ENCODE data around the gene CNIH2.
"Not testable (repeated sequence)": the region's sequence is repeated elsewhere in the genome, so short reads cannot be mapped to it uniquely, and the experiment has no call there.

Gene CNIH2

DNA sequence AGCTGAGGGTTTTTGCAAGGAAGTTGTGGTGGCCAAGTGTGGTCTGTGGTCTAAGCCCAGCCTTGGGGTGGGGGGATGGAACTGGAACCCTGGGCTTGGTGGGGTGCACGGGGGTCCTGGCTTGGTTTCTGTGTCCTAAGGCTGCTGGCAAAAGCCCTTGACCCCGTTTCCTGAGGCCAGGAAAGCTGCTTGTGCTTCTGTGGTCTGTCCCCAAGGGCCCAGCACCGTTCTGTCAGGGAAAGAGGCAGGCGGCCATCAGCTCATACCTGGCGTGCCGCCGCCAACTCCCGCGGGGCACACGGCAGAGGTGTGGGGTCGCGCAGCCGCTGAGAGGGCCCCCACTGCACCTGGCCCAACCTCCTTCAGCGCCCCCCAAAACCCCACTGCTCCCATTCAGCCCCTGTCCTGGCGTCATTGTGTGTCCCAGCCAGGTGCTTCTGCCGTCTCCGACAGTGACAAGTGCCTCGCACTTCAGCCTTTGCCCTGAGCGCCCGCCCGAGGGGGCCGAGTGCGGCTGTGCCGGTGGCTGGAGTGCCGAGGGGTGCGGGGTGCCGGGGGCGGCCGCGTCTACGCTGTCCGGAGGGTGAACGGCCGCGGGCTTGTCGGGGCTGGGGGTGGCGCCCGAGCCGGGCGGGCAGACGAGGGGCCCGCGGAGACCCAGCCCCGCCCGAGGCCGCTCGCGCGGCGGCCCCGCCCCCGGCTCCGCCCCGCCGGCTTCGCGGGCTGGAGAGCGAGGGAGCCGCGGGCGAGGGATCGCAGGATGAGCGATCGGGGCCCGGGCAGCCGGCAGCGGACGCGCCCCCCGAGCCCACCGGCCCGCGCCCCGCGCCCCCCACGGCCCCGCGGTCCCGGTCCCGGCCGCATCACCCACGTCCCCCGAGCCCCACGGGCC, at the start of gene CNIH2:
CNIH2 (plus strand) TSS at position 705 of the 892 bp plus-strand sequence. CDS start 282 bp downstream, outside the sequence.
- peak in 1 of 2 experiments; percentile 9 for DNase-seq

- no peak for DNase-seq
These were observed 49.5 kb upstream of the CNIH2 start for GRCh38 chr11:66228521-66228920.

DNA sequence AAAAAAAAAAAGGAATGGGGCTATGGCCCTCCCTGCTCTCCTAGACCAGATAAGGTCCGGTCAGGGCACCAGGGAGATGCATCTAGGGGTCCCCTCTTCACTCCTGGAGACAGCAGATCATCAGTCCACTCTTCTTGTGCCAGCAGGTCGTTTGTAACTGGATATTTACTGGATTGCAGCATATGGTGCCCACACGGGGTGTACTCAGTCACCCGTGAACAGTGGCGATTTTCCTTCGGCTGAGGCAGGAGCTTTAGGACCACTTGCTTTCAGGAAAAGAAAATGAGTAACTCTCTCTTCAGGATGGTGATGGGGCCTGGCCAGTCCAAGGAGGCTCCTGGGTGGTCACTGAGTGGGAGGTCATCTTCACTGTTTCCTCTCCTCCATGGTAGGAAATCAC, 47.8 kb upstream of the CNIH2 start:
- DNase-seq: no peak

DNA sequence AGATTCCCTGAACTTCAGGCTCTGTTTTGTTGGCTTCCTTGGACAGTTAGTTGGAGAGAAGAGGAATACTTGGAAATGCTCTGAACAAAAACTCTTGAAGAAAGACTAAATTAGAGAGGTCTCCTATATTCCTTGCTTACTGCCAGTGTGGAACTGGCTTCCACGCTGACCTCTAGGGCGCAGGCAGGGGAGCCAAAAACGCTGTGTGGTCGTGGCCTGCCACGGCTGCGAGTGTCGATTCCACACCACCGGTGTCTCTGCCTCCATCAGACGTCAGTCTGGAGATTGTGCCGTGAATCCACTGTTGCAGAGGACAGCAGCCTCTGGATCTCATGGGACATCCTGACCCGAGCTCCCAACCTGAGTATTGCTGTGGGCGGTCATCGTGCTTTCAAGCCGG, 47.0 kb upstream of the CNIH2 start:
- no peak for DNase-seq

- DNase-seq: no peak
These were observed 46.4 kb upstream of the CNIH2 start for GRCh38 chr11:66231561-66231960.

DNA sequence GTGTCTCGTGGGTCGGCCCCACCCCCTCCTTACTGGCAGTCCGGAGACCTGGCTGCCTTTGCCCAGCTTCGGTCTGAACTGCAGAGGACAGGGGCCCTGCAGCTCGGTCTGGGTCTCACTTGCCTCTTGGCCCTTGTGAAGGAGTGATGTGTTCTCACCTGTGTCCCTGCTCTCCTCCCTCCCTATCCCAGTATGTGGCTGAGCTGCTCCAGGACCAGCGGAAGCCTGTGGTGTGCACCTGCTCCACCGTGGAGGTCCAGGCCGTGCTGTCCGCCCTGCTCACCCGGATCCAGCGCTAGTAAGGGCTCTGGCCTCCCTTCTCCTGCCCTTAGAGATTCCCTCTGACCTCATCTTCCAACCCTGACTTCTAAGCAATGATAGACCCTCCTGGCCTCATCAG, 45.2 kb upstream of the CNIH2 start:
- DNase-seq: no peak

- no peak for DNase-seq
These were observed 44.7 kb upstream of the CNIH2 start for GRCh38 chr11:66233301-66233700.

DNA sequence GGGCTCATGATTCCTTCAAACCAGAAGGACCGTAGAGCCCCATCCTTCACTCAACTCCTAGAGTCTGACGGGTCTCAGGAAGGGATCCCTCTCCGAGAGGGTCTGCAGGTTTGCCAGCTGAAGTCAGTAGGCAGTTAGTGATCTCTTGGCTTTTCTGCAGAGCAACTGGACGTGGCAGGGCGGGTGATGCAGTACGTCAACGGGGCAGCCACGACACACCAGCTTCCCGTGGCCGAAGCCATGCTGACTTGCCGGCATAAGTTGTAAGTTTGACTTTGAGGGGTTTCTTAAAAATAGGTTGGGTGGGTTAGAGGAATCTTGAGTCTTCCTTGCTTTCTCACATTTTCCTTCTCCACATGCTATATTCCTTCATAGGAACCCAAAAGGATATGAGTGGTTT, 42.8 kb upstream of the CNIH2 start:
- no peak for DNase-seq

GRCh38 chr11:66237867-66238266, 40.1 kb upstream of the CNIH2 start:
- no peak for DNase-seq

DNA sequence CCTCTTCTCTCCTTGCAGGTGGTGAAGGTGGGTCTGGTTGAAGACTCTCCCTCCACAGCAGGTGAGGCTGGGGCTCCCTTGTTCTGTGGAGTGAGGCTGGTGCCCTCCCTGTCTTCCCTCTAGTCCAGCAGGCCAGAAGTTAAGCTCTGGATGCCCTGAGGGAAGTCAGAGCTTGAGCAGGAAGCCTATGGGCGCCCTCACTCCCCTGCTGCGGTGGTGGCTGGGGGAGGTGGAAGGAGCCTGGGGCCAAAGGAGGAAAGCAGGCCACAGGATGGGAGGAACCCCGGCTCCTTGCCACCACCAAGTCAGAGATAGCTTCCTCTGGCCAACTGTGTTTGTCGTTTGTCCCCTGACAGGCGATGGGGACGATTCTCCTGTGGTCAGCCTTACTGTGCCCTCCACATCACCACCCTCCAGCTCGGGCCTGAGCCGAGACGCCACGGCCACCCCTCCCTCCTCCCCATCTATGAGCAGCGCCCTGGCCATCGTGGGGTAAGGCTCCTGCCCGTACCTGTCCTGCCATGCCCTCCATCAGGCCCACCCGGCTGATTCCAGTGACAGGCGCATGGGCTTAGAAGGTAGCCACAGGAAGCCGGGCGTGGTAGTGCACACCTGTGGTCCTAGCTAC, 39.1 kb upstream of the CNIH2 start:
- no peak for DNase-seq

DNA sequence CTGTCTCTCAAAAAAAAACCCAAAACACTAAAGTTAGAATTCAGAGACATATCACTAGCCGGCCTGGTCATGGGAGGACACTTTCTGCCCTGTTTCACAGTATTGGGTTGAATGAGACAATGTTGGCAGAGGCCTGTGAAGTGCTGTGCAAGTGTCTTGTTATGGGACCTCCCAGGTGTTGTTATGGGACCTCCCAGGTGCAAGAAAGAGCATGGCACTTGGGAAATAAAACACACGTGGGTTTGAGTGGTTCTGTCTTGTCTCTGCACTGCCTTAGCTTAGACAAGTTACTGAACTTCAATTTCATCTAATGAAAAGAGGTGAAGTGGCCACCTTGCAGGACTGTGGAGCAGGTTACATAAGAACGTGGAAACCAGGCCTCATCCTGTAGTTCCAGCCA, 38.5 kb upstream of the CNIH2 start:
- no peak for DNase-seq

GRCh38 chr11:66239998-66240780, 37.8 kb upstream of the CNIH2 start:
- no peak for DNase-seq

DNA sequence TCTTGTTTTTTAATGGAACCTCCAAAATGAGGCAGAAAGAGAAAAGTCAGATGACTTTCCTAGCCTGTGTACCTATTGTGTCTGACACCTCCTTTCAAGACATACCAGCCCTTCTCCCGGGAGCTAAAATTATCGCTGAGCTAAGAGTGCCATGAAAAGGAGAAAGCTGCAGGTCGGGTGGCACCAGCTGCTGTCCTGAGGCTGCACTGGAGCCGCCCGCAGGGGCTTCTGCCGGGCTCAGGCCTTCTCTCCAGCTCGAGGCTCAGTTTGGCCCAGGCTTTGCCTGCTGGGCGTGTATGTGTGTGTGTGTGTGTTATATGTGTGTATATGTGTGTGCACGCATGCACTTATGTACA, 37.2 kb upstream of the CNIH2 start:
- no peak for DNase-seq

GRCh38 chr11:66242095-66242765, 35.7 kb upstream of the CNIH2 start:
- DNase-seq: no peak

DNA sequence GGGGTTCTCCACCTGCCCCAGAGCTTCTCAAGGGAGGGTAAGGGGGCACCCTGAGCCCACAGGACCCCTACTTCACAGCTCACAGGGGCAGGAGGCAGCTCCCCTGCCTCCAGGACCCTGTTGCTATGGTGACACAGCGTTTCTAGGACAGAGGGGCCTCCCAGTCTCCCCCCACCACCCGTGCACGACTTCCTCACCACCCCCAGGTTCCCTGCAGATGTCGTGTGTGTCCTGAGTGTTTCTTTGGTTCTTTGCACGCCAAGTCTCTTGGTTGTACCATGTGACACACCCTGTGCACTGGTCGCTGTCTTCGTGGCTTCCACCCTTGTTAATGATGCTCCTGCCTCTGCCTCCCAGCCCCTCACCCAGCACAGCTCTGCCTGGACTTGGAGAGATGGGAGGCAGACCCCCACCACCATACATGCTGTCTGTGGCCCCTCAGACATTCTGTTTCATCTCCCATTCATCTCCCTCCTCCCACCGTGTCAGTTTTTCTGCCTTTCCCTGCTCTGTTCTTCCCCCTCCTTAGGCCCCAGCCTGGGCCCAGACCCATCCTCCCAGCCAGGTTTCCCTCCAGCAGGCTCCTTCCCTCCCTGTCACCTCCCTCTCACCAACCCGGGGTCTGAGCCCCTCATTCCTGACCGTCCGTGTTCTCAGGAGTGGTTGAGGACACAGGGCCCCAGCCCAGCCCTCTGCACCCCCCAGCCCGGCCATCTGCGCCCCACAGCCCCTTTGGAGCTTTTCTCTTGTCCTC, 34.0 kb upstream of the CNIH2 start:
- no peak for DNase-seq

DNA sequence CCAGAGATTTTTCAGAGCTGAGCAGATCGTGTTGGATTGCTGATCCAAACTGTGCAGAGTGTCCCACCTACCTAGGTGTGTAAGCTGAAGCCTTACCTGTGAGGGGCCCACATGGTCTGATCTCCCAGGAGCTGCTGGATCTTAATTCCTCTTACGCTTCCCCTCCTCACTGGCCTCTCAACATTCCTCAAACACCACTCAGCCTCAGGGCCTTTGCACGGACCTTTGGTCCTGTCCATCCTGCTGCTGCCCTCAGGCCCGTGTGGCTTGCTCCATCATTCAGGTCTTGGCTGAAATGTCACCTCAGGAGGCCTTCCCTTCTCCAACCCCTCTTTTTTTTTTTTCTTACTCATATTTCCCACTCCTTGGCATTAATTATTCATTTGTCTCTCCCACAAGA, 30.7 kb upstream of the CNIH2 start:
- DNase-seq: no peak

DNA sequence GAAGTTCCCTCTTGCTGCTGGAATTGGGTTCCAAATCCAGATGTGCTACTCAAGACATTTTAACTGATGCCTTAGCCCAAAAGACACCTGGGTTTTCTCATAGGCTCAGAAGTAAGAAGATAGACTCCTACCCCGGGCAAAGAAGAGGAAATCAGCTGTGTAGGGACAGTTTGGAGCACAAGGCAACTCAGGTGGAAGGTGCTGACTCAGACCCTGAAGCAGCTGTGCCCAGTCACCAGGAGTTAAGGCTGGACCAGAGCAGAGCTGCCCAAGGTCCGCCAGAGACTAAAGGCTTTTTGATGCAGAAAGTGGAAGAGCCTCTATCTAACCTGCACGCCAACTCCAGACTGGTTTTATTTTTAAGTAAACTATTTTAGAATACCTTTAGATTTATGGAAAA, 30.2 kb upstream of the CNIH2 start:
- no peak for DNase-seq

GRCh38 chr11:66248903-66249302, 29.1 kb upstream of the CNIH2 start:
- no peak for DNase-seq

- no peak for DNase-seq
These were observed 26.2 kb upstream of the CNIH2 start for GRCh38 chr11:66251809-66252208.

GRCh38 chr11:66253081-66253480, 24.9 kb upstream of the CNIH2 start:
- DNase-seq: not testable (repeated sequence)

DNA sequence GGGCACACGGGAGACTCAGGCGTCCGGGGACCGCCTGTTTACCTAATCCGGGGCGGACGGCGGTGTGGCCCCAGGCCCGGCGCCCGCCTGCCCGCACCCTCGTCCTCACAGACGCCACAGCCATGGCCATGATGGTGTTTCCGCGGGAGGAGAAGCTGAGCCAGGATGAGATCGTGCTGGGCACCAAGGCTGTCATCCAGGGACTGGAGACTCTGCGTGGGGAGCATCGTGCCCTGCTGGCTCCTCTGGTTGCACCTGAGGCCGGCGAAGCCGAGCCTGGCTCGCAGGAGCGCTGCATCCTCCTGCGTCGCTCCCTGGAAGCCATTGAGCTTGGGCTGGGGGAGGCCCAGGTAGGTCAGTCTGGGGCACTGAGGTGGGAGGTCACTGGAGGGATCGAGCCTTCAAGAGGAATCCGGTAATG, 19.5 kb upstream of the CNIH2 start:
- no peak for DNase-seq

GRCh38 chr11:66259225-66259624, 18.8 kb upstream of the CNIH2 start:
- DNase-seq: no peak
